Activated CD4-positive, alpha-beta T cell treated with anti-CD3 and anti-CD28 coated beads for 48 hours (primary cell): Measurements from ENCODE around the gene ZNF813.

Experiments used
- DNase-seq: peaks from one replicate; pipeline ENCODE4 v3.0.0-alpha.2; 2020

ZNF813 gene

GRCh38 chr19:53521373-53522202 lies 54.1 kb downstream of the ZNF813 start:
- DNase-seq, result peak; percentile 29

- no peak for DNase-seq
Observed at GRCh38 chr19:53525922-53526321, 58.4 kb downstream of the ZNF813 start.

GRCh38 chr19:53530622-53531021 lies 63.1 kb downstream of the ZNF813 start:
- DNase-seq, result no peak

GRCh38 chr19:53531457-53531856 lies 63.9 kb downstream of the ZNF813 start:
- no peak for DNase-seq

GRCh38 chr19:53532362-53532761 lies 64.8 kb downstream of the ZNF813 start:
- no peak for DNase-seq

- DNase-seq, result no peak
Observed at GRCh38 chr19:53536225-53536548, 68.7 kb downstream of the ZNF813 start.

- DNase-seq, result no peak
Observed at GRCh38 chr19:53537121-53537520, 69.6 kb downstream of the ZNF813 start.

- peak; percentile 89 for DNase-seq
Observed at GRCh38 chr19:53537521-53538377, 70.2 kb downstream of the ZNF813 start, which contains the start of gene ZNF331. ZNF331 (plus strand) TSS chr19:53538145; CDS start chr19:53569377, 31,232 bp downstream.

GRCh38 chr19:53538378-53539109 lies 71.0 kb downstream of the ZNF813 start:
- DNase-seq, result no peak

- DNase-seq, result no peak
Observed at GRCh38 chr19:53540091-53540490, 72.6 kb downstream of the ZNF813 start.

GRCh38 chr19:53541971-53542370 lies 74.4 kb downstream of the ZNF813 start:
- no peak for DNase-seq

- no peak for DNase-seq
Observed at GRCh38 chr19:53545271-53546065, 77.9 kb downstream of the ZNF813 start.
